Mesendoderm (in vitro differentiated cells): ENCODE results near the gene RFC2.

Experiments used
- DNase-seq: peaks from one replicate; pipeline ENCODE4 v3.0.0; 2013
- H2AK5ac ChIP-seq: 2 replicates; pipeline ENCODE4 v1.6.1; 2013; ENCODE audit warnings: low read length, inconsistent platforms
- H2BK120ac ChIP-seq: 2 replicates; pipeline ENCODE4 v1.6.1; 2013; ENCODE audit warnings: low read depth, mild to moderate bottlenecking, low read length, moderate library complexity, mixed read lengths
- H2BK15ac ChIP-seq: replicated peaks from 2 replicates; pipeline ENCODE4 v1.6.1; 2013; ENCODE audit warnings: low read depth, mild to moderate bottlenecking, moderate library complexity
- H2BK5ac ChIP-seq: 2 replicates; pipeline ENCODE4 v1.6.1; 2013; ENCODE audit warnings: low read length, inconsistent platforms
- H3K18ac ChIP-seq: 2 replicates; pipeline ENCODE4 v1.6.1; 2013; ENCODE audit warnings: mild to moderate bottlenecking, low read length, mixed read lengths
- H3K23ac ChIP-seq: one replicate; pipeline ENCODE4 v1.6.1; 2013; ENCODE audit warnings: low read length
- H3K27ac ChIP-seq: 2 replicates; pipeline ENCODE4 v1.5.1; 2013; ENCODE audit warnings: low read depth, mild to moderate bottlenecking, inconsistent platforms, low read length, moderate library complexity
- H3K27me3 ChIP-seq: 2 replicates; pipeline ENCODE4 v1.6.1; 2013; ENCODE audit warnings: low read length, control low read depth, mild to moderate bottlenecking, inconsistent platforms; ENCODE audit not compliant: insufficient read depth, poor library complexity
- H3K36me3 ChIP-seq: 2 replicates; pipeline ENCODE4 v1.6.1; 2013; ENCODE audit warnings: low read length, inconsistent platforms; ENCODE audit not compliant: control insufficient read depth, insufficient read depth
- H3K4ac ChIP-seq: one replicate; pipeline ENCODE4 v1.6.1; 2013; ENCODE audit warnings: low read depth, mild to moderate bottlenecking, low read length, moderate library complexity
- H3K4me1 ChIP-seq: 2 replicates; pipeline ENCODE4 v1.6.1; 2013; ENCODE audit warnings: low read depth, low read length, inconsistent platforms; ENCODE audit not compliant: control insufficient read depth
- H3K4me2 ChIP-seq: 2 replicates; pipeline ENCODE4 v1.6.1; 2013; ENCODE audit warnings: low read length
- H3K4me3 ChIP-seq: 2 replicates; pipeline ENCODE4 v1.5.1; 2013; ENCODE audit warnings: mild to moderate bottlenecking, low read length
- H3K56ac ChIP-seq: one replicate; pipeline ENCODE4 v1.6.1; 2013; ENCODE audit warnings: low read length
- H3K79me1 ChIP-seq: 2 replicates; pipeline ENCODE4 v1.6.1; 2013; ENCODE audit warnings: low read length, inconsistent platforms
- H3K79me2 ChIP-seq: 2 replicates; pipeline ENCODE4 v1.6.1; 2013; ENCODE audit warnings: mild to moderate bottlenecking, low read length; ENCODE audit not compliant: control insufficient read depth, insufficient read depth
- H3K9ac ChIP-seq: 2 replicates; pipeline ENCODE4 v1.6.1; 2013; ENCODE audit warnings: low read length, inconsistent platforms
- H4K5ac ChIP-seq: one replicate; pipeline ENCODE4 v1.6.1; 2013; ENCODE audit warnings: low read length
- H4K8ac ChIP-seq: one replicate; pipeline ENCODE4 v1.6.1; 2013; ENCODE audit warnings: low read depth, mild to moderate bottlenecking, control low read depth, low read length, moderate library complexity
- whole genome bisulfite sequencing: extraction: QIAGEN DNeasy Blood & Tissue Kit; methylation state at CpG from one replicate; pipeline ENCODE4 v1.1.7; 2013; ENCODE audit warnings: low lambda C conversion rate, missing lambda C conversion rate; ENCODE audit not compliant: insufficient coverage; ENCODE audit errors: extremely low coverage; 5-methylcytosine and 5-hydroxymethylcytosine counted together

Gene RFC2

DNA sequence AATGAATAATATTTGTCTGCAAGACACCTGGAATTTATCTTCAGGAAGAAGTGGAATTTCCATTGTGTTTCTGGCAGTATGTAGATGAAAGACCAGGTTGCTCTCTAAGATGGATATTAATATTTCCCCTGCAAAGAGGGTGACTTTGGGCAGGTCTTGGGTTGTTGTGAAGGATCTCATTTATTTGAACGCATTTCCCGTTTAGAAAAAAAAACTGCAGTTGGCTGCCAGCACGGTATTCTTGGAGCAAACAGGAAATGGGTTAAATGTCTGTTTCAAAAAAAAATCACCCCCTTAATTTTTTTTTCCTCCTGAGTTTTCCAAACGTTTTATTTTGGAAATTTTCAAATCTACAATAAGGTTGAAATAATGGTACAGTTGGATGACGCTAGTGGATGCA, 68.6 kb downstream of the RFC2 start:
- H4K5ac ChIP-seq, result no peak overlapping the region
- peaks cover 89% of the 10 kb centered on the region for H3K79me2 ChIP-seq
- no peak overlapping the region for H3K23ac ChIP-seq
- peaks cover 5% of the 10 kb centered on the region for H3K4me1 ChIP-seq
- no peak overlapping the region for H3K4ac ChIP-seq
- no peak overlapping the region for H3K18ac ChIP-seq
- H3K36me3 ChIP-seq, result peaks cover 19% of the 10 kb centered on the region
- H4K8ac ChIP-seq, result no peak overlapping the region
- no peak overlapping the region for H2AK5ac ChIP-seq
- DNase-seq, result no peak
- no peak overlapping the region for H2BK120ac ChIP-seq
- H3K27ac ChIP-seq, result no peak overlapping the region
- WGBS, result no CpG with 5 or more reads among the region's 5 CpGs
- no peak overlapping the region for H2BK5ac ChIP-seq
- no peak overlapping the region for H3K4me3 ChIP-seq
- no peaks in the 10 kb centered on the region for H3K27me3 ChIP-seq
- H3K4me2 ChIP-seq, result no peak overlapping the region
- no peak overlapping the region for H3K9ac ChIP-seq
- no peak overlapping the region for H2BK15ac ChIP-seq
- H3K56ac ChIP-seq, result no peak overlapping the region
- peaks cover 21% of the 10 kb centered on the region for H3K79me1 ChIP-seq

GRCh38 chr7:74185016-74185415, 69.2 kb downstream of the RFC2 start:
- Histone ChIP-seq H3K56ac (no peak overlapping the region), H3K79me1 (peaks cover 17% of the 10 kb centered on the region)

DNA sequence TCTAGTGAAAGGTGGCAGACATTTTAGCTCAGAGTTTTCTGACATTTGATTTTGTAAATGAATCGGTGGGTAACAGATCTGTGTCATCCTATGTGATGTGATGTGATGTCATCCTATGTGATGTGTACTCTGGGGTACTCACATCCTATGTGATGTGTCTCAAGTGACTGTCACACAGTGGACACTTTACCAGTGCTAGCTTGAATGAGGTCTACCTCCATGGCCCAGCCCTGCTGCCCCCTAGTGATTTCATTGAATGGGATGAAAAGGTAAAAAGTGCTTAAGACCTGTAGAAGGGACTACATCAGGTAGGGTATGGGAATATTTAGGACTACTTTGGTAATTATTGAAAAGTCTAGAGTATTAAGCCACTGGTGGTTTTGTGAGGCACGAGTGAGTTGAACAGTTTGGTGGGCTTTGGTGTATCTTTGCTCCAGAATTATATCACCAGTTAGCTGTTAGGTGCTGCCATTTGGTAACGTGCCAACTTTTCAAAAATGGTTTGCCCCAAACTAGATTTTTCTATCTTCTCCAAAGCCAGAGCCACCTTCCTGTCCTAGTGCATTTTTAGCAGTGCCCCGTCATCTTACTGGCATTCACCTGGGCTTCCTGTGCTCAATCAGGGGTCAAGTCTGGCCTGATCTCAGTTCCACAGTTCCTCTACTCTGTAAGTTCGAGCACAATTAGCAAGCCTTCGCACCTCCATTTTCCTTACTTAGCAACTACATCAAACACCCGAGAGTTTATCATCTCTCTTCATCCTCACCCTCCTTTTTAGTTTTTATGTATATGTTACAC, 70.3 kb downstream of the RFC2 start:
- Histone ChIP-seq H3K23ac (no peak overlapping the region), H3K4me2 (no peak overlapping the region), H3K79me2 (peaks cover 99% of the 10 kb centered on the region), H3K36me3 (peaks cover 8% of the 10 kb centered on the region), H2BK120ac (no peak overlapping the region), H2BK5ac (no peak overlapping the region), H3K18ac (no peak overlapping the region), H3K4ac (no peak overlapping the region), H3K9ac (peak overlapping the region; percentile 33), H3K79me1 (peaks cover 12% of the 10 kb centered on the region), H4K5ac (no peak overlapping the region), H3K4me1 (peaks cover 5% of the 10 kb centered on the region), H3K27me3 (no peaks in the 10 kb centered on the region), H4K8ac (no peak overlapping the region), H3K4me3 (no peak overlapping the region), H2BK15ac (no peak overlapping the region), H2AK5ac (no peak overlapping the region), H3K56ac (peak overlapping the region; percentile 47), H3K27ac (no peak overlapping the region)
- DNase-seq, result peak; percentile 70
- WGBS, result no CpG with 5 or more reads among the region's 7 CpGs

More at GRCh38 chr7:74185016-74185415, 69.2 kb downstream of the RFC2 start:
- Histone ChIP-seq H3K4me2 (no peak overlapping the region), H2BK15ac (no peak overlapping the region), H3K79me2 (peaks cover 92% of the 10 kb centered on the region), H3K4me3 (no peak overlapping the region), H3K27me3 (no peaks in the 10 kb centered on the region), H3K36me3 (peaks cover 14% of the 10 kb centered on the region), H3K4ac (no peak overlapping the region), H2BK120ac (no peak overlapping the region), H3K4me1 (peaks cover 5% of the 10 kb centered on the region), H2AK5ac (no peak overlapping the region), H4K8ac (no peak overlapping the region), H3K23ac (no peak overlapping the region), H3K27ac (no peak overlapping the region), H4K5ac (no peak overlapping the region), H2BK5ac (no peak overlapping the region), H3K9ac (no peak overlapping the region), H3K18ac (no peak overlapping the region)
- DNase-seq, result no peak
- WGBS, result no CpG with 5 or more reads among the region's 6 CpGs

DNA sequence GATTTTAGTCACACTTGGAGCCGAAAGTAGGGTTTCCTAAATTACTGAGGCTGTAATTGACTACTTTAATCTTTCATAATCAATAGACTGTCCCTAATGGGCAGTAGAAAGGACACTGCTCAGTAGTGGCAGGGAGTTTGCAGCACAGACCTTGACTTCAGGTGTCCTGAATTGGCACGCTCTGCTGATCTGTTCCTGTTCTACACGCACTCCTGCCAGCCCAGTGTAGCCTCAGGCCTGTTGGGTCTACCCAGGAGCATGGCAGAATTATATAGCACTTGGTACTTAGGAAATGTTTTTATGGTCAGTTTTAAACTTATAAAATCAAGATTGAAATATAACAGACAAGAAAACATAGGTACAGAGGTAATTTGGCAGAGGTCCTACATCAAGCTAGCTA, 71.1 kb downstream of the RFC2 start:
- Histone ChIP-seq H3K27ac (no peak overlapping the region), H2BK15ac (no peak overlapping the region), H3K18ac (no peak overlapping the region), H4K5ac (no peak overlapping the region), H3K9ac (no peak overlapping the region), H3K27me3 (no peaks in the 10 kb centered on the region), H3K79me1 (peaks cover 6% of the 10 kb centered on the region), H3K23ac (no peak overlapping the region), H2AK5ac (no peak overlapping the region), H3K79me2 (peaks cover 99% of the 10 kb centered on the region), H4K8ac (no peak overlapping the region), H3K56ac (peak overlapping the region; percentile 43), H3K4ac (no peak overlapping the region), H3K4me3 (no peak overlapping the region), H3K36me3 (peaks cover 4% of the 10 kb centered on the region), H2BK120ac (no peak overlapping the region), H2BK5ac (no peak overlapping the region), H3K4me2 (no peak overlapping the region), H3K4me1 (peaks cover 5% of the 10 kb centered on the region)
- DNase-seq, result no peak
- no CpG with 5 or more reads among the region's 3 CpGs for WGBS

DNA sequence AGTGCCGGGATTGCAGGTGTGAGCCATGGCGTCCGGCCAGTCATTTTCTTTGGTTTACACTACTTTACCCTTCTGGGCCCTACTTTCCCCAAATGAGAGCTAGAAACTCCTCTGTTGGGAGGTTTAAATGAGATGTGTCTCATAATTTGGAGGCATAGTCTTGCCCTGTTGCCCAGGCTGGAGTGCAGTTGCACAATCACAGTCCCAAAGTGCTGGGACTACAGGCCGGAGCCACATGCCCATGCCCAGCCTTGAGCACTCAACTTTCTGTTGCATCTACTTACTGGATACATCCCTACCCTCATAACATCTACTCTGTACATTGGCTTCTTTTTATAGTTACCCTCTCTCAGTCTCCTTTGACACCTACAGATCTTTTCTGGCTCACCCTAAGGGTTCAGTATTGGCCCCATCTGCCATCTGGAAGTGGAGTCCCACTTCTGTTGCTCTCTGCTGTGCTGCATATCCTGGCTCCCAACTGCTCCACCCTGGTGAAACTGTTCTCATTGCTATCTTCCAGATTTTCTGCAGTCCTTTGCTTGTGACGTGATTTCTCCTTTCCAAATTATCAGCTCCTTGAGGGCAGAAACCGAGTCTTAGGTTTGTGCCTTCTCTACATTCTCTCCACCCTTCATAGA, 71.6 kb downstream of the RFC2 start:
- Histone ChIP-seq H3K36me3 (peaks cover 1% of the 10 kb centered on the region), H3K56ac (no peak overlapping the region), H3K18ac (no peak overlapping the region), H3K4me1 (peaks cover 5% of the 10 kb centered on the region), H2BK120ac (no peak overlapping the region), H3K27me3 (no peaks in the 10 kb centered on the region), H2BK5ac (no peak overlapping the region), H3K4ac (no peak overlapping the region), H3K4me2 (no peak overlapping the region), H3K27ac (no peak overlapping the region), H4K8ac (no peak overlapping the region), H4K5ac (no peak overlapping the region), H3K79me2 (peaks cover 99% of the 10 kb centered on the region), H2AK5ac (no peak overlapping the region), H3K9ac (no peak overlapping the region), H3K4me3 (no peak overlapping the region), H3K79me1 (peaks cover 3% of the 10 kb centered on the region), H3K23ac (no peak overlapping the region), H2BK15ac (no peak overlapping the region)
- DNase-seq, result no peak
- no CpG with 5 or more reads among the region's 6 CpGs for WGBS
